Measurements from ENCODE around the gene HTRA1.

- TF ChIP-seq POLR2AphosphoS5 (IDR thresholded peaks at IDR 0.05) (no peak), EZH2 (IDR thresholded peaks at IDR 0.05; ENCODE audit: borderline replicate concordance, insufficient read depth, low read length, poor library complexity, severe bottlenecking) (no peak), CTCF (IDR thresholded peaks at IDR 0.05; ENCODE audit: poor library complexity, severe bottlenecking) (no peak), EP300 (conservative IDR thresholded peaks at IDR 0.05; ENCODE audit: poor library complexity, severe bottlenecking) (no peak), REST (IDR thresholded peaks at IDR 0.05; ENCODE audit: borderline replicate concordance) (no peak)
These were observed 44.7 kb downstream of the HTRA1 start for GRCh38 chr10:122505885-122506645.
